Measurements from ENCODE around the gene TAS1R2. TPM values are rescaled to one million over a fixed set of nuclear protein-coding genes. Genes with fewer than 3 reads are reported as not detected.

The TAS1R2 gene
- total and polyA plus RNA-seq, 9 of the 15 experiments (the other 6 are each of a cell fraction or from before 2014, with no cell fraction given): not detected

GRCh38 chr1:18865176-18865575 is 5.7 kb upstream of the TAS1R2 start (continued):
- TF ChIP-seq SP2 (IDR thresholded peaks at IDR 0.05; ENCODE audit: extremely low read depth, low read depth, low read length, poor library complexity, severe bottlenecking) (no peak), ETV6 (IDR thresholded peaks at IDR 0.05; ENCODE audit: borderline replicate concordance in 1 of 2, low read depth in 2 of 2, low read length in 1 of 2) (no peak), ETV6 (CRISPR knock-in tag; IDR thresholded peaks at IDR 0.05; ENCODE audit: borderline replicate concordance) (no peak), ARID4B (CRISPR knock-in tag; IDR thresholded peaks at IDR 0.05) (no peak), LEF1 (IDR thresholded peaks at IDR 0.05) (no peak), ARID3B (CRISPR knock-in tag; IDR thresholded peaks at IDR 0.05; ENCODE audit: borderline replicate concordance) (no peak), ATF2 (CRISPR knock-in tag; IDR thresholded peaks at IDR 0.05) (no peak)
